IPS DF 4.7 (cell line): Measurements from ENCODE around the gene ATP8A2.
"Not testable (repeated sequence)": the region's sequence is repeated elsewhere in the genome, so short reads cannot be mapped to it uniquely, and the experiment has no call there.

Experiments
- DNase-seq: peaks from one replicate; pipeline ENCODE4 v3.0.0-alpha.2; 2013; ENCODE audit warnings: low spot score; ENCODE audit errors: extremely low read depth

Gene ATP8A2

GRCh38 chr13:25951831-25952230, 580.1 kb downstream of the ATP8A2 start:
- no peak for DNase-seq

GRCh38 chr13:25954080-25954479, 582.3 kb downstream of the ATP8A2 start:
- DNase-seq = not testable (repeated sequence)

DNA sequence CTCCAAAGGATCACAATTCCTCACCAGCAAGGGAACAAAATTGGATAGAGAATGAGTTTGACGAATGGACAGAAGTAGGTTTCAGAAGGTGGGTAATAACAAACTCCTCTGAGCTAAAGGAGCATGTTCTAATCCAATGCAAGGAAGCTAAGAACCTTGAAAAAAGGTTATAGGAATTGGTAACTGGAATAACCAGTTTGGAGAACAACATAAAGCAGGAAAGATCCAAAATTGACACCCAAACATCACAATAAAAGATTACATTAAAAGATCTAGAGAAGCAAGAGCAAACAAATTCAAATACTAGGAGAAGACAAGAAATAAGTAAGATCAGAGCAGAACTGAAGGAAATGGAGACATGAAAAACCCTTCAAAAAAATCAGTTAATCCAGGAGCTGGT, 583.2 kb downstream of the ATP8A2 start:
- DNase-seq = not testable (repeated sequence)

DNA sequence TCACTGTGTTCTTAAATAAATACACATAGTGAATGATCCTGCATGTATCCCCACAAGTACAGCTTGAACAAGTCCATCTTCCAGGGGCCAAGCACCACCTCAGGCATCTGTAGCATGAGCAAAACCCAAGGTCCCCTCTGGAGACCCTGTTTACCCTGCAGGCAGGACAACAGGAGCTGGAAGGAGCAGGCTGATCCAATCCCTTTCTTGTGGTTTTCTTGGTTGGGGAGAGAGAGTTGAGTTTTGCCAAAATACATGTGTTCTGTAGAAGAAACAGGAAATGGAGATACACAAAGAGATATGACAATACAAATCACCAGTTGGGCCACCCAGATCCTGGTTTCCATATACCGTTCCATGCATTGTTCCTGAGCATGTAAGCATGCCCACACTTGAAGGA, 587.2 kb downstream of the ATP8A2 start:
- no peak for DNase-seq

- no peak for DNase-seq
These were observed 589.5 kb downstream of the ATP8A2 start for GRCh38 chr13:25961294-25961693.

DNA sequence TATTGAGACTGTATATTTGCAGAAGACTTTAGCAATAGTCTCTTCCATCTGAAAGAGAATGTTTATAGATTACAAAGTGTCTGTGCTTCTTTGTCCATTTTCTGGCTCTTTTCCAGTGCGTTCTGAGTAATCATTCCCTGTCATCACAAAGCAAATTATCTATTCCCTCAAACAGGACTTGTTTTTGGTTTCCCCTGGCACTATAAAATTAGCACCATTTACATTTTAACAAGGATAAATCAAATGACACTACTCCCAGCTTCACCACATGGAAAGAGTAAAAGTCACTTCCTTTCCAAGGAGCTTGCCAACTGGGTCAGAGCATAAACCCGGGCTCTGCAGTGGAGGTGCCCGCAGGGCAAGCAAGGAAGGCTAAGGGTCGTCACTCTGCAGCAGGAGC, 591.9 kb downstream of the ATP8A2 start:
- DNase-seq = no peak

GRCh38 chr13:25965596-25965995, 593.8 kb downstream of the ATP8A2 start:
- no peak for DNase-seq

GRCh38 chr13:25966086-25966485, 594.3 kb downstream of the ATP8A2 start:
- DNase-seq = no peak

- no peak for DNase-seq
These were observed 595.4 kb downstream of the ATP8A2 start for GRCh38 chr13:25967144-25967543.

DNA sequence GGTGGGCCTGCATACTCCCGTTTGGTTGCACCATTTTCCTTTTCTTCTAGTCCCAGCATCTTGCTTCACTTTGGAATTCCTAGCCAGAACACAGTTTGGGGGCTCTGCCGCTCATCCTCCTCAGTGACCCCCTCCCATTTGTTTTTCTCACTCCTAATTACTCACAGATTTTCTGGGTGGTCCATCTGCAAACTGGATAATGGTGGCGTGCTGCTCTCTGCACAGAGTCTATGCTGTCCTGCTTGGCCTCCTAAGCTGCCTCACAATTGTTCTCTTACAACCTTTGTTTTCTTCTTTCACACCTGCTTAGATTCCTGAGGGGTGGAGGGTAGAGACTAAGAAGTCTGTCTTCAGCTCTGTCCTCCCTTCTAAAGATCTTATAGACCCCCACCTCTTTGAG, 599.3 kb downstream of the ATP8A2 start:
- no peak for DNase-seq

- DNase-seq = no peak
These were observed 599.8 kb downstream of the ATP8A2 start for GRCh38 chr13:25971459-25972145.

- no peak for DNase-seq
These were observed 601.3 kb downstream of the ATP8A2 start for GRCh38 chr13:25973085-25973484.

- DNase-seq = no peak
These were observed 601.8 kb downstream of the ATP8A2 start for GRCh38 chr13:25973576-25973975.

GRCh38 chr13:25977216-25977615, 605.4 kb downstream of the ATP8A2 start:
- DNase-seq = peak; percentile 91

GRCh38 chr13:25977671-25978070, 605.9 kb downstream of the ATP8A2 start:
- no peak for DNase-seq

GRCh38 chr13:25978961-25979360, 607.2 kb downstream of the ATP8A2 start:
- no peak for DNase-seq

DNA sequence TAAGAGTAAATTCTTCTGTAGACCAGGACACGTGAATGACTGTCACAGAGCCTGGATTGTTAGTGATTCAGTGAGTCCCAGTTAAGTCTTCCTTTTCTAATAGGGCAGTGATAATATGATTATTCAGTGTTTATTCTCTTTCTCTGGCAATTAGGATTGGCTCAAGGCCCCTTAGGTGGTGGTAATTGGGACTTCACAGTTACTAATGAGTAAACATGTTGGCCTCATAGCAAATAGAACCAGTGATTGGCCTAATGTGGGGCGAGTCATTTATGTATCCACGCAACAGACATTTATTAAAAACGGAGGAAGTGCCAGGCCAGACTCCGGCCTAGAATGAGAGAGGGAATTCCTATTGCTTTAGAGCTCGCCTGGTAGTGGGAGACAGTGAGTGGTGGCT, 607.6 kb downstream of the ATP8A2 start:
- no peak for DNase-seq

- DNase-seq = peak; percentile 75
These were observed 608.5 kb downstream of the ATP8A2 start for GRCh38 chr13:25980255-25980654.

DNA sequence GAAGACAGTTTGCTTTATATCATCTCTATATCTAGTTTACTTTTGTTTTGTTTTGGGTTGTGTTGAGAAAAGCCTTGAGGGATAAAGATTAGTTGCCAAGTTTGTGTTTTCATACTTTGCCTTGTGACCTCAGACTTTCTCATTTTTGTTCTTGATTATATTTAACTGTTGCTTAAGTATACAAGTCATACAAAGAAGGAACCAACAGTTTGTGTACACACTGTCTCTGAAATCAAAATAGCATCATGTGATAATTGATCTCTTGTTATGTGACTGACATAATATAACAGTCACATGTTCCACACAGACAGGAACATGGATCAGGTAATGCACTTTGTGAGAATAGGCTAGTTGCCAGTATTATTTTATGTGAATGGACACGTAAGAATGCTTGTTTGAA, 609.3 kb downstream of the ATP8A2 start:
- no peak for DNase-seq

GRCh38 chr13:25982907-25983306, 611.1 kb downstream of the ATP8A2 start:
- no peak for DNase-seq

DNA sequence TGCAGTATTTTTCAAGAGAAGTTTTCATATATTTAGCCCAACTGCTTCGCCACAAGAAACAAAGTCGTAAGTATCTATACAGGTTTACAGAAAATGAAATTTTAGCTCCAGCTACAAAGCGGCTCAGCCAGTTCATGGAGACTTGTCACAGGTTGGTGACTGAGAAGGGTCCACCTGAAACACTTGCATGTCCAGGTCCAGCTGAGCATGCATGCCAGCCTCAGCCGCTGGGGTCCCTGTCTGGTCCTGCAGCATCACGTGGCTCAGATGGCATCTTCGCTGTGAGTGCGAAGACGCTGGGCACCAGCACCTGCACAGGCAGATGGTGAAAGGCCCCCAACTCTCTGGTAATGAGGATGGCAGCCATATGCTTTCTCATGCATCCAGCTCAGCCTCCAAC, 616.2 kb downstream of the ATP8A2 start:
- no peak for DNase-seq

- no peak for DNase-seq
These were observed 616.9 kb downstream of the ATP8A2 start for GRCh38 chr13:25988661-25989060.

- DNase-seq = no peak
These were observed 619.0 kb downstream of the ATP8A2 start for GRCh38 chr13:25990801-25991200.

DNA sequence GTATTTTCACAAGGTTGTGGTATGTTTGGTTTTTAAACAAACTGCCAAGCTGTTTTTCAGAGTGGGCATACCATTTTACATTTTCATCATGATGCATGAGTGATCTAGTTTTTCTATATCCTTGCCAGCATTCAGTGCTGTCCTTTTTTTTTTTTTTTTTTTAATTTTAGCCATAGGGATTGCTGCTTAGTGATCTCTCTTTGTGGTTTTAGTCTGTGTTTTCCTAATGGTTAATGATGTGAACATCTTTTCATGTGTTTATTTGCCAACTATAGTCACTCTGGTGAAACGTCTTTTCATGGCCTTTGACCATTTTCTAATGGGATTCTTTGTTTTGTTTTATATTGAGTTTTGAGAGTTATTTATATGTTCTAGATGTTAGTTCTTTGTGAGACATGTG, 620.3 kb downstream of the ATP8A2 start:
- no peak for DNase-seq
